ENCODE data around the gene PHOX2B.

- TF ChIP-seq RAD21 (IDR thresholded peaks at IDR 0.05; ENCODE audit: low read length) (no peak), CTCF (conservative IDR thresholded peaks at IDR 0.05; ENCODE audit: low read depth, low read length) (no peak), POLR2A (IDR thresholded peaks at IDR 0.05; ENCODE audit: low read depth, low read length) (no peak), SMC3 (IDR thresholded peaks at IDR 0.05; ENCODE audit: low read depth, low read length) (no peak), FOS (IDR thresholded peaks at IDR 0.05; ENCODE audit: low read depth, low read length) (no peak), BHLHE40 (IDR thresholded peaks at IDR 0.05; ENCODE audit: low read depth, low read length) (no peak)
These were observed 33.4 kb downstream of the PHOX2B start for GRCh38 chr4:41715155-41715554.

All from IMR-90 (cell line).